HG02588 (cell line): ENCODE data around the gene TEAD2.

ENCODE experiments used
- ATAC-seq: cut with Tn5 transposase; IDR thresholded peaks from one replicate; pipeline ENCODE4 v1.9.1; 2021; ENCODE audit warnings: mild to moderate bottlenecking, moderate library complexity; ENCODE audit not compliant: unreplicated experiment

Gene TEAD2

DNA sequence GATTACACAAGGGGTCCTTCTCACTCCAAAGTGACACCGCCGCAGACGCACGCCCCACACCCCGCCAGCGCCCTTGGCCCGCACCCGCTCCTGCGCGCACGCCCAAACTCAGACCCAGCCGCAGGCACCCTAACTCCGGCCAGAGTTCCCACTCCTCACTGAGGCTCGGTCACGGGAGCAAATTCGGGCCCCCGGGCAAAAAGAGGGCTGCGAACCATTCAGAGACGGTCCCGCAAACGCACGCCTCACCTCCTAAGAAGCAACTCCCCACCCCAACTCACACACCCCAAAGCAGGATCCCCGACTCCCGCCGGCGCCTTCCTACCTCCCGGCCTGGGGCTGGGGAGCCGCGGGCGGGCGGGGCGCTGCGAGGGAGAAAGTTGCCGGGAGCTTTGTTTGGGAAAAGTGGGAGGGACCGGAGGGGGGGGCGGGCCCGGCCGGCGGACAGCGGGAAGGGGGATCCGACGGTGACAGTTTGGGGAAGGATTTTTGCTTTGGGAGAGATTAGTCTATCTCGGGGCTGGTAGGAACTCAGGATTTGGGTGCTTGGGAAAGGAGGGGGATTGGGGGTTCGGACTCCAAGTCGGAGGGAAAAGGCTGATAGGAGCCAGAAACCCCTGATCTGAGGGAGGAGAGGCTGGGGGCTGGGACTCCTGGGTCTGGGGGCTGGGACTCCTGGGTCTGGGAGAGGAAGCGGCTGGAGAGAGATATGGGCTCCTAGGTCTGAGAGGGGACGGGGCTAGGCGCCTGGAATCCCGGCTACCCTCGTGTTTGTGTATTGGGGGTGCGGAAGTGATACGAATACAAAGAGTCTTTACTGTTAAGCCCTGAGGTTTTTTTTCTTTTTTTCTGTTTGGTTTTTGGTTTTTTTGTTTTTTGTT lies at the start of gene TEAD2:
Gene TEAD2 (minus strand): TSS at position 369 of the 881 bp plus-strand sequence. CDS start 2,341 bp downstream, outside the sequence.
- no peak for ATAC-seq

DNA sequence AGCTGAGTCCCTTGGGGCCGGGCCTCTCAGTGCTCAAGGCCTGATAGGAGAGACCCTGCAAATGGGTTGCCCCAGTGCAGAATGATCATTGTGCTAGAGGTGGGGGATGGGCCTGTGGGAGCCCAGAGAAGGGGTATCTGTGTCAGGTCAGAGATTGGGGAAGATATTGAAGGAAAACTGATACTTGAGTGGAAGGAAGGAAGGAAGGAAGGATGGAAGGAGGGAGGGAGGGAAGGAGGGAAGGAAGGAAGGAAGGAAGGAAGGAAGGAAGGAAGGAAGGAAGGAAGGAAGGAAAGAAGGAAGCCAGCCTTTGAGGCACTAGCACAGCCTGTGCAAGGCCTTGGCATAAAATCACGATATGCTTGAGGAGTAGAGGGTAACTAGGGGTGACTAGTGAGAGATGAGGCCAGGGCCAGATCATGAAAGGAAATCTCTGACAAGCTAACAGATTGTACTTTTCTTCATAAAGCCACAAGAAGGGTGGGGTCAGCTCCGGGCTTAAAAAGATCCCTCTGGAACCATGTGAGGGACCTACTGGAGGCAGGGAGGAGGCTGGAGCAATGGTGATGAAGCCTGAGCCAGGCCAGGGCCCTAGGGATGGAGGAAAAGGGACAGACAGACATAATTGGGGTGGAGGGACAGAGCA lies 49.6 kb upstream of the TEAD2 start:
- ATAC-seq, result no peak

DNA sequence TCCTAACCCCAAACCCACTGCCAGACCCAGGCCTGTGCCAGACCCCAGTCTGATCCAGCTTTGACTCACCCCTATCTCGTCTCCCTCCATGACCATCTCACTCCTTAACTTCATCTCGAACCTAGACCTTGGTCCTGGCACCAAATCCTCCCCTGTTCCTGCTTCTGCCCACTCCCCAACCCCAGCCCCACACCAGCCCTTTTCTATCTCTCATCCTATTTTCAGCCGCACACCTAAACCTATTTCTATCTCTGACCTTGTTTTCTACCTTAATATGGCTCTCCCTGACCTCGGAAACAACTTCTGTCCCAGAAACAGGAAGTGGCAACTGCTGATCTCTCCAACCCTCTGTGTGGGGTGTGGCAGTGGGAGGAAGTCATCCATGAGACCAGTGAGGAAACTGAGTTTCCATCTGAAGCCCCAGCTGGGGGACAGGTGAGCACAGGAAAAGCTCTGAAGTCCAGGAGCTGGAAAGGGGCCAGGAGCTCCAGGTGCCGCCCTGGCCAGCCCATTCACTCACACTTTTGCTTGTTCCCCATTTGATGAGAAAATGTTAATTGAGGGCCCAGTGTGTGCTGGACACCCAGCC lies 47.3 kb upstream of the TEAD2 start:
- no peak for ATAC-seq

DNA sequence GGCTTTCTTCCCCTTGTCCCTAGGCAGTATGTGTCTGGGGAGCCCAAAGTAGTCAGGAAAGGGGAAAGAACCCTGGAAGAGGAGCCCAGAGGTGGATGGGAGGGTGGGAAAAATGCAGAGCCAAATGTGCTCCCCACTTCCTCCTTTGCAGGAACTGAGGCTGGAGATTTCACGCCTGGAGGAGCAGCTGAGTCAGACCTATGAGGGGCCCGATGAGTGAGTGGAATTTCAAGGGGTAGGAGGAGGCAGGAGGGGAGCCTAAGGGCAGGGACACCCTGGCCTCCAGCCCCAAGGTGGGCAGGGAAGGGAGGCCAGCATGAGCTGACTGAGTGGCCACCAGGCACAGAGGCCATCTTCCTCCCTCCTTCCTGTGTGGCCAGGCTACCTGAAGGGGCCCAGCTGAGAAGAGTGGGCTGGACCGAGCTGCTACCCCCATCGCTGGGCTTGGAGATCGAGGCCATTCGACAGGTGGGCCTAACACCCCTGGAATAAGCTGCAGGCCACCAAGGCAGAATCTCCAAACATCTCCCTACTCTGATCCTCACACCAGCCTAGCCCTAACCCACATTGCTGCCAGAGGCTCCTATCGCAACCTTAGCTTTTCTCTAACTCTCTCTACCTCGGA lies 46.7 kb upstream of the TEAD2 start:
- ATAC-seq, result no peak

DNA sequence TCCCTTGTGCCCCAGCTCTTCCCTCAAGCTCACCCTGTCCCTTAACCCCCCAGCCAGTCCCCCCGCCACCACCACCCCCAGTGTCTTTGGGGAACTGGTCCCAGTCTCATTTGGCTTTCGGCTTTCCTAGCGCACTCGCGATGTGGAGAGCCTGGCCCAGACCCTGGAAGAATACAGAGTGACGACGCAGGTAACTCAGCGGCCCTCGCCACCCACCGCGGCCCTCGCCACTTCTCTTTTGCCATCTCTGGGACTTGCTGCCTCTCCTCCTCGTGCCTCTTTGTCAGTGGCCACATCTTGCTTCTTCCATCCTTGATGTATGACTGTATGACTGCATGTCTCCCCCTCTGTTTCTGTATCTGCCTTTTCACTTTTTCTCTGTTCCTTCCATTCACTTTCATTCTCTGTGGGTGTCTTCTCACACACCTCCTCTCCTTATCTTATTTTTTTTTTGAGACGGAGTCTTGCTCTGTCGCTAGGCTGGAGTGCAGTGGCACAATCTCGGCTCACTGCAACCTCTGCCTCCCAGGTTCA lies 45.3 kb upstream of the TEAD2 start:
- no peak for ATAC-seq

DNA sequence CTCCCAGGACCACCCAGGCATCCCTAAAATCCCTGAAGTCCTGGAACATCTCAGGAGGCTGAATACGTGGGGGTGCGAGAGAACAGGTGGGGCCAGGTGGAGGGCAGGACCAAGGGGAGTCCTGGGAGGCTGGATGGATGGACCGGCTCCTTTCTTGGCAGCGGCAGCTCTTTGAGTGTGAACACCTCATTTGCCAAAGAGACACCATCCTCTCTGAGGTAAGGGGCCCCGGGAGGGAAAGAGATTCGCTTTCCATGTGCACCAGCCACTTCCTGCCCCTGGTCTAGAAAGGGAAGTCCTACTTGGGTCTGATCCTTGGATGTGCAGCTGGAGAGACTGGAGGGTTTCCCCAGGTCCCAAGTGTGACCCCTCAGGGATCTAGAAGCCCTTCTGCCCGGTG lies 44.9 kb upstream of the TEAD2 start:
- no peak for ATAC-seq

DNA sequence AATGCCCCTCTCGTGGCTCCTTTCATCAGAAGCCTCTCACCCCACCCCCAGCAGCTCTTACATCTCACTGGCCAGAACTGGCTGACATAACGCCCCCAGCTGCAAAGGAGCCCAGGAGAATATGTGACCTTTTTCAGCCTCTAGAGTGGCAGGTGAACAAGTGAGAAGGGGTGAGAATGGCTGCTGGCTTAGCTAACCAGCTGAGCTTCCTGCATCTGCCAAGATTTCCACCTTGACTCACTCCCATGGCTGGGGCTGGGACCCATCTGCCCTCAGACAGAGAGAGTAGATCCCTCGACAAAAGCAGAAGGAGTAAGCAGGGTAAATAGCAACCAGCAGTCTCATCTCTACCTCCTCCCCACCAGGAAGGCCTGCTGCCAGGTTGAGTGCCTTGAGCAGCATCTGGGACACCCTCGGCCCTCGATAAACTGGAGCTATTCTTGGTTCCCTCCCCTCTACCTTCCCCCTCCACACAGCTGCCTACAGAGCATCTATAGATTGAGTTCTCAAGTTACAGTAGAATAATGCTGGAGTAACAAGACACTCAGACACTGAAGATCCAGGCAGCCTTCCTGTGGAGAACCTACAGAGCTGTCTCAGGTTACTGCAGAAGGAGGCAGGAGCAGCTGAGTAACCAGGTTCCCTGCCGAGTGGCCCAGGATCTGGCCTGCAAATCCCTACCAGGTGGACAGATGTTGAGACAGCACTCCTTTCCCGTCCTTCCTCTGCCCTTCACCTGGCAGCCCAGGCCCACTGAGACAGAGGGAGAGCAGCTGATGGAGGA lies 41.4 kb upstream of the TEAD2 start:
- no peak for ATAC-seq

DNA sequence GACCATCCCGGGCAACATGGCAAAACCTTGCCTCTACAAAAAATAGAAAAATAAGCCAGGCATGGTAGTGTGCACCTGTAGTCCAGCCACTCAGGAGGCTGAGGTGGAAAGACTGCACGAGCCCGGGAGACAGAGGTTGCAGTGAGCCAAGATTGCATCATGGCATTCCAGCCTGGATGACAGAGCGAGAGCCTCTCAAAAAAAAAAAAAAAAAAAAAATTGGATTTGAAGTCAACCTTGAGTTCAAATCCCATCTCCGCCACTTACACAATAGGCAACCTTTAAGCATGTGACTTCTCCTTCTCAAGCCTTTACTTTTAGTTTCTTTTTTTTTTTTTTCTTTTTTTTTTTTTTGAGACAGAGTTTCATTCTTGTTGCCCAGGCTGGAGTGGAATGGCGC lies 37.8 kb upstream of the TEAD2 start:
- no peak for ATAC-seq

DNA sequence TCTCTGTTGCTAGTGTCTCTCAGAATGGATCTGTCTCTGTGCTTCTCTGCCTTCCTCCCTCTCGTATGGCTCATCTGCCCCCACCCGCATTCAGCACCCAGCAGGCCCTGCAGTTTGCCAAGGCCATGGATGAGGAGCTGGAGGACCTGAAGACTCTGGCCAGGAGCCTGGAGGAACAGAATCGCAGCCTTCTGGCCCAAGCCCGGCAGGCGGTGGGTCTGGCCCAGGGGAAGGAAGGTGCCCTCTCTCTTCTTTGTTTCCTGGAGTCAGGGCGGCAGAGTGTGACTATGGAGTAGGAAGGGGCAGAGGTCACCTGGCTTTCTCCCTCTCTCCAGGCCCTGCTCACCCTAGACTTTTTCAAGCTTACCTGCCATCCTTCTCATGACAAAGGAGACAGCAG lies 36.7 kb upstream of the TEAD2 start:
- no peak for ATAC-seq

DNA sequence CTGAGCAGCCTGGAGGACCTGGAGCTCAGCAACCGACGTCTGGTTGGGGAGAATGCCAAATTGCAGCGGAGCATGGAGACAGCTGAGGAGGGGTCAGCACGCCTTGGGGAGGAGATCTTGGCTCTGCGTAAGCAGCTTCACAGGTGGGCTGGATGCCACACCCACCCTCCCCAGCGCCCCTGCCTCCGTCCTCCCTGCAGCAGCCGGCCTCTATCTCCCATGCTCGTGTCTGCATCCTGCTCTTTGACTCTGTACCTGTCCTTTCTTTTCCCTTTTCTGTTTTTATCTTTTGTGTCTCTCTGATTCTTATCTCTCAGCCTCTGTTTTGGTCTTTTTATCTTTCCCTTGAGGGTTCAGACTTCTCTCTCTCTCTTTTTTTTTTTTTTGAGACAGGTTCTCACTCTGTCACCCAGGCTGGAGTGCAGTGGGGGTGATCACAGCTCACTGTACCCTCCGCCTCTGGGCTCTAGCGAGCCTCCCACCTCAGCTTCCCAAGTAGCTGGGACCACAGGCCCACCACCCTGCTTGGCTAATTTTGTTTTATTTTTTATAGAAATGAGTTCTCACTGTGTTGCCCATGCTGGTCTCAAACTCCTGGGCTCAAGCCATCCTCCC lies 35.9 kb upstream of the TEAD2 start:
- ATAC-seq, result no peak

DNA sequence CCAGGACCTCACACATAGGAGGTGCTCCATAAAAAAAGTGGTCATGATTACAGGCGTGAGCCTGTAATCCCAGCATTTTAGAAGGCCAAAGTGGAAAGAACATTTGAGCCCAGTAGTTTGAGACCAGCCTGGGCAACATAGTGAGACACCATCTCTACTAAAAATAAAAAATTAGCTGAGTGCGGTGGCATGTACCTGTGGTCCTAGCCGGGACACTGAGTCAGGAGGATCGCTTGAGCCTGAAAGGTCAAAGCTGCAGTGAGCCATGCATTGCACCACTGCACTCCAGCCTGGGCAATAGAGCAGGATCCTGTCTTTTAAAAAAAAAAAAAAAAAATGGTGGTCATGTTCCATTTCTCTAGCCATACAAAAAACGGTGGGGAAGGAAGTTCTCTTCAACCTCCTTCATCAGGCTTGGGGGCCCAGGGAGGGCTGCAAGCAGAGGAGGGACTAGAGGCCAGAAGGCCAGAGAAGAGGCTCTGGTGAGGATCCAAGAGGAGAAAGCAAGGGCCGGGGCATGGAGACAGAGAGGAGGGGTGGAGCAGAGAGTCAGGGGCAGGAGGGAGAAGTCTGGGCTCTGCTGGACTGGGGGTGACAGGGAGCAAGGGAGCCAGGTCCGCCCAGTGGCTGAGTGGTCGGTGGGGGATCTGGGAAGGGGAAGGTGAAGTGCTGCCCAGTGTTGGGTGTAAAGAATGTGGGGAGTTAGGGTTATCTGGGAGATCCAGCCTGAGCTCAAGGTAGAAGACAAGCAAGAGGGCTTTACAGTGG lies 34.7 kb upstream of the TEAD2 start:
- no peak for ATAC-seq

DNA sequence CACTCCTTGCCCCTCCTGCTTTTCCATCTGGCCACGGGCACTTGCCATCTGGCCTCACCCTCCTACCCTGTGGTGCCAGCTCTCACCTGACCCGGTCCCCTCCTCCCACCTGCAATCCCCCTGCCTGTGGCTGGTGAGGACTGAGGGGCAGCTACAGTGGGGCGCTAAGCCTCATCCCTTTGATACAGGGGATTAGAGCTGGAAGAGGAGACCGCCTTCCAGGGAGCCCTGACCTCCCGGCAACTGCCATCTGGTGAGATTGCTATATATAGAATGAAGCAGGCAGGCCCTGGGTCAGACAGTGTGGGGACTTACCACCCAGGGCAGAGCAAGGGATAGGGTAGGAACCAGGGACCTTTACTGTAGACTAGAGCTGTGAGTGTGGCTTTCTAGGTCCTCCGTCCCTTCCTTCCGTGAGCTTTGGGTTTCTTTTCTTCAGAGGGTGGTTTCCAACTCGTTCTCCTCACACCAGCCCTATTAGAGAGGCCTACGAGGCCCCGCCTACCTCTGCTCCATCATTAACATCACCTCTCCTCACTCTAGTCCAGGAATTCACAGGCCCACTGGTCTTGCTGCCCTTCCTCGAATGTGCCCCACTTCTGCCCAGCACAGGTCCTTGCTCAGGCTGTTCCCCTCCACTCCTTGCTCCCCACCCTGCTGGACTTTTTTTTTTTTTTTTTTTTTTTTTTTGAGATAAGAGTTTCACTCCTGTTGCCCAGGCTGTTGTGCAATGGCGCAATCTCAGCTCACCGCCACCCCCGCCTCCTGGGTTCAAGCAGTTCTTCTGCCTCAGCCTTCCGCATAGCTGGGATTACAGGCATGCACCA lies 33.6 kb upstream of the TEAD2 start:
- no peak for ATAC-seq

DNA sequence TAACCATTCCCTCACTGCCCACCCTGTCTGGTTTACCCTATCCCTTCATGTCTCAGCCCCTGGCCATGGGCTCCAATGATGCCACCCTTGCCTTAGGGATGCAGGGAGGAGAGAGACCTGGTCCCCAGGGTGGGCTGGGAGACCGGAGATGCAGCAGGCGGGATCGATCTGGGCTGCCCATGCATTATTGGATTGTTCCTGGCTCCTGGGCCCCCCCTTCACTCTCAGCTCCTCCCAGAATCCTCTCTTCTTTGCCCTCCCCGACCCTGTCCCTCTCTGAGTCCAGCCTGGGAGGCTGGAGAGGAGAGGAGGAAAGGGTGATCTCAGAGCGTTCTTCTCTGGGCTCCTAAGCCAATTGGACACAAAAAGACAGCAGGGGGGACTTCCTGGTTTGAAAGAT lies 31.7 kb upstream of the TEAD2 start:
- ATAC-seq, result no peak

DNA sequence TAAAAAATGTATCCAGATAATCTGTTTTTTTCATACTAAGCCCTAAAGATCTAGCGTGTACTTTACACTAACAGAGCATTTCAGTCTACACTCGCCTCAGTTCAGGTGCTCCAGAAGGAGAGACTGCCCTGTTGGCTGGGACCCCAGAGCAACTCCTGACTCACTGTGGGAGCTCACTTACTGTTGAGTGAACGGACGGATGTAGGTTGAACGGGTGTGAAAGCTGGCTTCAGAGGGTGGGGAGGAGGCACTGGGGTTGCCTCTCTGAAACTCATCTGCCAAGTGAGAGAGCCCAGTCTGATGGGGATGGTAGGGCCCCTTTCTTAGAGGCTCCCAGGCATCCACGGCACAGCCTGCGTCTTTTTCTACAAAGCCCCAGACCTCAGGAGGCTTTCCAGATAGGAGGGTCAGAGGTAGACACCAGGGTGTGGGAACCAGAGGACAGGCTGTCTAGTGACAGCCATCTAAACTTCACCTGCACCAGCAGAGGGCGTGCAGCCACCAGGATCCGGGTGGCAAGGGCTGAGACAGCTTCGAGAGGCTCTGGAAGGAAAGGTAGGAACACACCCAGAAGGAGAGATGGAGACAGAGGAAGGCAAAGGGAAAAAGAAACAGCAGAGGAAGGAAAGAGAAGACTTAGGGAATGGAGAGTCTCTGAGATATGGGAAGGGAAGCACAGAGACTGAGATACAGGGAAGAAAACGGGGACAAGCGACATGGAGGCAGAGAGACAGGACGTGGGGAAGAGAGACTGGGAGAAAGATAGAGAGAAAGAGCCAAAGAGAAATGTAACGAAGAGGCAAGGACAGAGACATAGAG lies 29.6 kb upstream of the TEAD2 start:
- ATAC-seq, result no peak

DNA sequence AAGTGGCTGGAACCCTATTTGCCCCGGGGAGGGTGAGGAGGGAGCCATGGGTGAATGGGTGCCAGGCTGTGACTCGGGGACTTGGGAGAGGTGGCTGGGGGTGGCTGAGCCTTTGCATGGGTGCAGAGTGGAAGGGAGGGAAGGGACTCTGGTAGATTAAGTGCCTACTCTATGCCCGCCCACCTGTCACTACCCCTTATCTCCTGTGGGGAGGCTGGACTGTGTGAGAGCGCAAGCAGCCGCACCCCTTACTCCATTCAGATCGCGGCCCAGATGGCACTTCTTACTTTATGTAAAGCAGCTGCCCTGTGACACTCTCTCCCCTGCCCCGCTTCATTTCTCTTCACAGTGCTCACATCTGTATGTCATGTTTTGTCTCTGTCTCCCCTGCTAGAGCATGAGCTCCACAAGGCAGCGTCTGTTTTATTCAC lies 28.7 kb upstream of the TEAD2 start:
- no peak for ATAC-seq

DNA sequence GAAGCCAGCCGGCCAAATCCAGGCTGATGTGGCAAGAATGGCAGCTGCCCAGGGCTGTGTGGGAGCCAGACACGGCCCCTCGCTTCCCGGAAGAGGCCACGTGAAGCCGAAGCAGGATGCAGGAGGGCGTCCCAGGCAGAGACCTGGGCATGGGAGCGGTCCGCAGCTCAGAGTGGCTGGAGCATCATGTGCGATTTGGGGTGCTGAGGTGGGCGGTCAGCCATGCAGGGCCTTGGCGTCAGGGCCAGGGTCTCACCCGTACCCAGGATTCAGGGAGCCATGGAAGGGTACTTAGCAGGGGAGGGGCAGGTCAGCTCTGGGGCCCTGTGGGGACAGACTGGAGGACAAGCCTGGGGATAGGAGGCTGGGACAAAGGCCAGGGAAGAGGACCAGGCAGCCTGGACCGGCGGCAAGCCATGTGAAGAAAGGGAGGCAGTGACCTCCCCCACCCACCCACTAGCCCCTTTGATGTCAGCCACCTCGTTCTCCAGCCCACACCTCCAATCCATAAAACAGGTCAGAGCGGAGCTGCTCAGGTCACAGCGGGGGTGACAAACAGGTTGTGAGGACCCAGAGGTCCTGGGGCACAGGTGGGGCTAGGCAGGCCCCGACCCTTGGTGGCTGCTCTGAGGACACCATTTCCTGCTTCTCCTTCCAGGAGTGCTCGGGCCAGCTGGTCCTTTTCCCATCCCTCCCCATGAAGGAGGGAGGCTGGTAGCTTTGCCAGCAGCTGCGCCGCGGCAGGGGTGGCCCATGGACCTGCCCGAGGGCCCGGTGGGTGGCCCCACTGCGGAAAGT lies 28.1 kb upstream of the TEAD2 start:
- ATAC-seq, result no peak

DNA sequence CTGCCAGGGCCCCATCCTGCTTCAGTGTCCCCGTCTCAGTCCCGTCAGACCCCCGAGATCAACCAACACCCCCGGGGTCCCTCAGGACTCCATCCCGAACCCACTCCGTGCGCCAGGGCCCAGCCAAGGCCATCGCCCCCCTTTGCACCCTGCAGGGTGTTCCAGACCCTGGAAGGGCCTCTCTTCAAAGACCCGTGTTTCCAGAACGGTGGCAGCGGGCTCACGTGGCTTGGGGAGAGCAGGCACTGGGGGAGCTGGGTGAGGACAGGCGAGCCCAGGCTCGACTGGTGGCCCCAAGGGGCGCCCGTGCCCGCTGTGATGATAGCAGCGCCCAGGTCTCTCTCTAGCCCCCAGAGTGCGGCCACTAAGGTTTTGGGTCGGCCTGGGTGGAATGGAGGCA lies 27.2 kb upstream of the TEAD2 start:
- no peak for ATAC-seq
